HUES48 (cell line): Measurements from ENCODE around the gene C2orf42.
"Not testable (repeated sequence)": the region's sequence is repeated elsewhere in the genome, so short reads cannot be mapped to it uniquely, and the experiment has no call there.

Experiments used
- H3K27ac ChIP-seq: one replicate; pipeline ENCODE4 v1.7.0; 2013; ENCODE audit warnings: low read depth, low read length, inconsistent platforms
- H3K27me3 ChIP-seq: 2 replicates; pipeline ENCODE4 v1.6.1; 2013; ENCODE audit warnings: mild to moderate bottlenecking, low read length; ENCODE audit not compliant: control insufficient read depth, insufficient read depth
- H3K36me3 ChIP-seq: 2 replicates; pipeline ENCODE4 v1.6.1; 2013; ENCODE audit warnings: low read length; ENCODE audit not compliant: control insufficient read depth, insufficient read depth
- H3K4me1 ChIP-seq: 2 replicates; pipeline ENCODE4 v1.6.1; 2013; ENCODE audit warnings: mild to moderate bottlenecking, low read length; ENCODE audit not compliant: control insufficient read depth, insufficient read depth
- H3K4me3 ChIP-seq: 2 replicates; pipeline ENCODE4 v1.5.1; 2013; ENCODE audit warnings: mild to moderate bottlenecking, low read depth, low read length
- H3K9ac ChIP-seq: 2 replicates; pipeline ENCODE4 v1.6.1; 2013; ENCODE audit warnings: mild to moderate bottlenecking, low read depth, low read length, moderate library complexity
- H3K9me3 ChIP-seq: 2 replicates; pipeline ENCODE4 v1.6.1; 2013; ENCODE audit warnings: low read length; ENCODE audit not compliant: control insufficient read depth, insufficient read depth

Gene C2orf42

GRCh38 chr2:70202236-70202806 is 11.5 kb upstream of the C2orf42 start:
- Histone ChIP-seq H3K27ac (no peak overlapping the region), H3K9me3 (no peaks in the 10 kb centered on the region), H3K36me3 (no peaks in the 10 kb centered on the region), H3K9ac (no peak overlapping the region), H3K4me3 (no peak overlapping the region), H3K4me1 (no peaks in the 10 kb centered on the region), H3K27me3 (no peaks in the 10 kb centered on the region)

GRCh38 chr2:70201831-70202230 is 11.0 kb upstream of the C2orf42 start:
- Histone ChIP-seq H3K4me3 (no peak overlapping the region), H3K9ac (no peak overlapping the region), H3K36me3 (no peaks in the 10 kb centered on the region), H3K27ac (no peak overlapping the region), H3K9me3 (no peaks in the 10 kb centered on the region), H3K4me1 (no peaks in the 10 kb centered on the region), H3K27me3 (no peaks in the 10 kb centered on the region)

GRCh38 chr2:70201225-70201768 is 10.5 kb upstream of the C2orf42 start:
- no peaks in the 10 kb centered on the region for H3K9me3 ChIP-seq
- H3K4me3 ChIP-seq = no peak overlapping the region
- H3K36me3 ChIP-seq = no peaks in the 10 kb centered on the region

GRCh38 chr2:70199320-70199864 is 8.6 kb upstream of the C2orf42 start:
- Histone ChIP-seq H3K27me3 (no peaks in the 10 kb centered on the region), H3K9me3 (no peaks in the 10 kb centered on the region), H3K9ac (no peak overlapping the region), H3K4me1 (no peaks in the 10 kb centered on the region), H3K36me3 (no peaks in the 10 kb centered on the region), H3K4me3 (no peak overlapping the region), H3K27ac (no peak overlapping the region)

More at GRCh38 chr2:70201225-70201768, 10.5 kb upstream of the C2orf42 start:
- H3K4me1 ChIP-seq = no peaks in the 10 kb centered on the region
- no peaks in the 10 kb centered on the region for H3K27me3 ChIP-seq
- no peak overlapping the region for H3K27ac ChIP-seq
- H3K9ac ChIP-seq = no peak overlapping the region

- Histone ChIP-seq H3K9ac (no peak overlapping the region), H3K9me3 (no peaks in the 10 kb centered on the region), H3K36me3 (no peaks in the 10 kb centered on the region), H3K4me3 (no peak overlapping the region), H3K4me1 (0 out of 2 replicates have a peak, but pooled peaks cover 3% of the 10 kb centered on the region), H3K27me3 (no peaks in the 10 kb centered on the region), H3K27ac (no peak overlapping the region)
Observed at GRCh38 chr2:70192516-70192915, 1.7 kb upstream of the C2orf42 start.

- Histone ChIP-seq H3K27me3 (no peaks in the 10 kb centered on the region), H3K27ac (peak overlapping the region; percentile 93), H3K9me3 (no peaks in the 10 kb centered on the region), H3K4me1 (0 out of 2 replicates have a peak, but pooled peaks cover 3% of the 10 kb centered on the region), H3K9ac (no peak overlapping the region), H3K4me3 (peak overlapping the region; percentile 91), H3K36me3 (no peaks in the 10 kb centered on the region)
Observed at GRCh38 chr2:70191244-70191735, 471 bp upstream of the C2orf42 start.

- no peak overlapping the region for H3K9ac ChIP-seq
- no peaks in the 10 kb centered on the region for H3K36me3 ChIP-seq
- H3K4me1 ChIP-seq = 0 out of 2 replicates have a peak, but pooled peaks cover 3% of the 10 kb centered on the region
- no peak overlapping the region for H3K4me3 ChIP-seq
- no peaks in the 10 kb centered on the region for H3K9me3 ChIP-seq
- H3K27me3 ChIP-seq = no peaks in the 10 kb centered on the region
- no peak overlapping the region for H3K27ac ChIP-seq
Observed at GRCh38 chr2:70188460-70188859, 2.4 kb downstream of the C2orf42 start.

GRCh38 chr2:70187170-70187569 is 3.6 kb downstream of the C2orf42 start:
- not testable (repeated sequence) for H3K27me3 ChIP-seq

GRCh38 chr2:70182689-70183088 is 8.1 kb downstream of the C2orf42 start:
- no peak overlapping the region for H3K27ac ChIP-seq
- no peaks in the 10 kb centered on the region for H3K27me3 ChIP-seq
- no peak overlapping the region for H3K4me3 ChIP-seq
- H3K4me1 ChIP-seq = no peaks in the 10 kb centered on the region
- no peaks in the 10 kb centered on the region for H3K9me3 ChIP-seq
- H3K36me3 ChIP-seq = peaks cover 29% of the 10 kb centered on the region
- H3K9ac ChIP-seq = no peak overlapping the region

More at GRCh38 chr2:70187170-70187569, 3.6 kb downstream of the C2orf42 start:
- H3K9me3 ChIP-seq, H3K9ac ChIP-seq, H3K4me3 ChIP-seq, H3K27ac ChIP-seq, H3K4me1 ChIP-seq, H3K36me3 ChIP-seq: not testable (repeated sequence)

GRCh38 chr2:70181363-70181956 is 9.4 kb downstream of the C2orf42 start:
- Histone ChIP-seq H3K27ac (no peak overlapping the region), H3K9me3 (no peaks in the 10 kb centered on the region), H3K4me1 (no peaks in the 10 kb centered on the region), H3K4me3 (no peak overlapping the region), H3K36me3 (peaks cover 38% of the 10 kb centered on the region), H3K9ac (no peak overlapping the region), H3K27me3 (no peaks in the 10 kb centered on the region)

GRCh38 chr2:70173520-70173919 is 17.3 kb downstream of the C2orf42 start:
- Histone ChIP-seq H3K36me3 (peaks cover 40% of the 10 kb centered on the region), H3K4me3 (no peak overlapping the region), H3K4me1 (no peaks in the 10 kb centered on the region), H3K27me3 (no peaks in the 10 kb centered on the region), H3K9ac (no peak overlapping the region), H3K27ac (no peak overlapping the region), H3K9me3 (no peaks in the 10 kb centered on the region)
